Karpas-422 (cell line): ENCODE results near the gene DIDO1. TPM values are rescaled to one million over a fixed set of nuclear protein-coding genes. Genes with fewer than 3 reads are reported as not detected.

Experiments used
- DNase-seq: peaks from one replicate; pipeline ENCODE4 v3.0.0-alpha.2; 2015
- H2AFZ ChIP-seq: fragments of 200-600 bp; sonication (generic); 2 replicates; pipeline ENCODE4 v1.6.1; 2014; ENCODE audit warnings: antibody characterized with exemption, low read length, mixed read lengths
- H3K27ac ChIP-seq: fragments of 200-600 bp; sonication (generic); 2 replicates; pipeline ENCODE4 v1.5.1; 2014; ENCODE audit warnings: mild to moderate bottlenecking, low read length, moderate library complexity
- H3K27me3 ChIP-seq: fragments of 200-600 bp; sonication (generic); 2 replicates; pipeline ENCODE4 v1.6.1; 2014; ENCODE audit warnings: low read length, mixed read lengths
- H3K36me3 ChIP-seq: fragments of 200-600 bp; sonication (generic); 2 replicates; pipeline ENCODE4 v1.6.1; 2014; ENCODE audit warnings: low read length, mixed read lengths; ENCODE audit not compliant: insufficient read depth
- H3K4me1 ChIP-seq: fragments of 200-600 bp; sonication (generic); 2 replicates; pipeline ENCODE4 v1.6.1; 2014; ENCODE audit warnings: mild to moderate bottlenecking, low read length, mixed read lengths
- H3K4me2 ChIP-seq: fragments of 200-600 bp; sonication (generic); 2 replicates; pipeline ENCODE4 v1.6.1; 2014; ENCODE audit warnings: low read length, low read depth, mild to moderate bottlenecking; ENCODE audit not compliant: poor library complexity, severe bottlenecking
- H3K4me3 ChIP-seq: fragments of 200-600 bp; sonication (generic); 2 replicates; pipeline ENCODE4 v1.5.1; 2014; ENCODE audit warnings: mild to moderate bottlenecking, antibody characterized with exemption, low read length, mixed read lengths
- H3K79me2 ChIP-seq: fragments of 200-600 bp; sonication (generic); 2 replicates; pipeline ENCODE4 v1.6.1; 2014; ENCODE audit warnings: mild to moderate bottlenecking, low read length, mixed read lengths
- H3K9ac ChIP-seq: fragments of 200-600 bp; sonication (generic); 2 replicates; pipeline ENCODE4 v1.6.0; 2014; ENCODE audit warnings: low read length
- H3K9me2 ChIP-seq: fragments of 200-600 bp; sonication (generic), shearing (Covaris generic); replicated peaks from 2 replicates; pipeline ENCODE4 v1.6.0; 2014; ENCODE audit warnings: mild to moderate bottlenecking, low read length, moderate library complexity; ENCODE audit not compliant: insufficient read depth
- H3K9me3 ChIP-seq: fragments of 300-700, 200-600 bp; sonication (generic); 2 replicates; pipeline ENCODE4 v1.6.1; 2014; ENCODE audit warnings: low read length, mixed read lengths
- H4K20me1 ChIP-seq: fragments of 200-600 bp; sonication (generic); 2 replicates; pipeline ENCODE4 v1.6.1; 2014; ENCODE audit warnings: mild to moderate bottlenecking, antibody characterized with exemption, low read length, low read depth; ENCODE audit not compliant: insufficient read depth
- total RNA-seq: library from RNA; depleted of rRNA; stranded (reverse); fragments of >200 nt; shearing (Covaris generic); gene quantifications from 2 replicates; pipeline ENCODE4 v1.2.3, GENCODE V29; 2014; ENCODE audit warnings: low replicate concordance

The DIDO1 gene
- total RNA-seq, 1 experiment from 2014 or later, result 35.4 TPM

DNA sequence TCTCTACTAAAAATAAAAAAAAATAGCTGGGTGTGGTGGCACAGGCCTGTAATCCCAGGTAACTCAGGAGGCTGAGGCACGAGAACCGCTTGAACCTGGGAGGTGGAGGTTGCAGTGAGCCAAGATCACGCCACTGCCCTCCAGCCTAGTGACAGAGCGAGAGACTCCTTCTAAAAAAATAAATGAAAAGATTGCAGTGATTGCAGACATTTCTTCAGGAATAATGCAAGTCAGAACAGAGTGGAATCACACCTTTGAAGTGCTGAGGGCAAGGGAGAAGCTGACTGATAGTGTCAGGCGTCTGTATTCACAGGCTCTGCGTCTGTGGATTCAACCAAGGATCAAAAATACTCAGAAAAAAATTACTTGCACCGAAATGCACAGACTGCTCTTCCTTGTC is 62.1 kb downstream of the DIDO1 start:
- Histone ChIP-seq H2AFZ (no peak overlapping the region), H3K9me2 (no peaks in the 10 kb centered on the region)

GRCh38 chr20:62861726-62862336 is 64.5 kb downstream of the DIDO1 start, which contains the start of gene TCFL5:
Gene TCFL5, minus strand, starts transcription at chr20:62861822. Its CDS starts 152 bp downstream, at chr20:62861670.
- no peak within 1 kb of the TSS for H3K27ac ChIP-seq
- DNase-seq, result peak; percentile 95
- no peaks in the 10 kb centered on the region for H3K9me3 ChIP-seq
- peaks cover 24% of the 10 kb centered on the region for H3K79me2 ChIP-seq
- no peaks in the 10 kb centered on the region for H4K20me1 ChIP-seq
- peak within 1 kb of the TSS; percentile 40 for H3K4me2 ChIP-seq
- H3K4me3 ChIP-seq, result peak within 1 kb of the TSS; percentile 38; the same call in 1 of the 2 replicates
- H3K9me2 ChIP-seq, result no peaks in the 10 kb centered on the region
- no peaks in the 10 kb centered on the region for H3K27me3 ChIP-seq
- peaks cover 13% of the 10 kb centered on the region for H3K4me1 ChIP-seq
- no peak within 1 kb of the TSS for H2AFZ ChIP-seq
- peak within 1 kb of the TSS; percentile 61 for H3K9ac ChIP-seq
- H3K36me3 ChIP-seq, result peaks cover 5% of the 10 kb centered on the region; the same call in 1 of the 2 replicates

More for the DNA sequence above, 62.1 kb downstream of the DIDO1 start:
- Histone ChIP-seq H3K9ac (no peak overlapping the region), H3K36me3 (no peaks in the 10 kb centered on the region), H4K20me1 (no peaks in the 10 kb centered on the region), H3K4me1 (peaks cover 13% of the 10 kb centered on the region), H3K4me3 (no peak overlapping the region), H3K27ac (no peak overlapping the region), H3K79me2 (peaks cover 14% of the 10 kb centered on the region), H3K27me3 (no peaks in the 10 kb centered on the region), H3K9me3 (no peaks in the 10 kb centered on the region), H3K4me2 (no peak overlapping the region)
- no peak for DNase-seq

DNA sequence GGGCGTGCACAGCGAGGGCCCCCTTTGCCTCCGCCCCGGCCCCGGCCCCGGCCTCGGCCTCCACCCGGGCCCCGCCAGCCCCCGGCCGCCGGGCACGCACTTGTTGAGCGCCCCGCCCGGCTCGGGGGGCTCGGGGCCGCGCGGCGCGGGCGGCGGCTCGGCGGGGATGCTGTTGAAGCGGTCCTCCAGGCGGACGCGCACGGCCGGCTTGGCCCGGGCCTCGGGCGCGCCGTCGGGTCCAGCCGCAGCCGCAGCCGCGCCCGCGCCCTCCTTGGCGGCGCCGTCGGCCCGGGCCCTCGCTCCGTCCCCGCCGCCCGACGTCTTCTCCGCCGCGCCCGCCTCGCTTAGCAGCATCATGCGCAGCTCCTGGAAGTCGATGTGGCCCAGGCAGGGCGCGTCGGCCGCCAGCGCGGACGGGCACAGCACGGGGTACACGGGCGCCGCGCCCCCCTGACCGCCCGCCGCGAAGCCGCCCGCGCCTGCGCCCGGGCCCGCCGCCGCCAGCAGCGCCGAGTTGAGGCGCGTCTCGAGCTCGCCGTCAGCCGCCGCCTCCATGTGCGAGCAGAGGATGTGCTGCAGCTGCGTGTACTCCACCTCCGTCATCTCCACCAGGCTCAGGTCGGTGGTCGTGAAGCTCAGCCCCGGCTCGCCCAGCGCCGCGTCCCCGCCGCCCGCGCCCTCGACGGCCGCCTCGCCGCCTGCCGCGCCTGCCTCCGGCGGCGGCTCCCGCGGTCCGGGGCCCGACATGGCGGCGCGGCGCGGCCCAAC is 65.2 kb downstream of the DIDO1 start:
- Histone ChIP-seq H3K9ac (peak overlapping the region; percentile 61), H3K9me3 (no peaks in the 10 kb centered on the region), H3K79me2 (peaks cover 24% of the 10 kb centered on the region), H3K36me3 (peaks cover 8% of the 10 kb centered on the region; the same call in 1 of the 2 replicates), H3K4me2 (peak overlapping the region; percentile 40), H4K20me1 (no peaks in the 10 kb centered on the region), H3K4me1 (peaks cover 13% of the 10 kb centered on the region), H3K27ac (no peak overlapping the region), H2AFZ (no peak overlapping the region), H3K4me3 (peak overlapping the region; percentile 38; the same call in 1 of the 2 replicates), H3K9me2 (no peaks in the 10 kb centered on the region), H3K27me3 (no peaks in the 10 kb centered on the region)
- peak; percentile 54 for DNase-seq

DNA sequence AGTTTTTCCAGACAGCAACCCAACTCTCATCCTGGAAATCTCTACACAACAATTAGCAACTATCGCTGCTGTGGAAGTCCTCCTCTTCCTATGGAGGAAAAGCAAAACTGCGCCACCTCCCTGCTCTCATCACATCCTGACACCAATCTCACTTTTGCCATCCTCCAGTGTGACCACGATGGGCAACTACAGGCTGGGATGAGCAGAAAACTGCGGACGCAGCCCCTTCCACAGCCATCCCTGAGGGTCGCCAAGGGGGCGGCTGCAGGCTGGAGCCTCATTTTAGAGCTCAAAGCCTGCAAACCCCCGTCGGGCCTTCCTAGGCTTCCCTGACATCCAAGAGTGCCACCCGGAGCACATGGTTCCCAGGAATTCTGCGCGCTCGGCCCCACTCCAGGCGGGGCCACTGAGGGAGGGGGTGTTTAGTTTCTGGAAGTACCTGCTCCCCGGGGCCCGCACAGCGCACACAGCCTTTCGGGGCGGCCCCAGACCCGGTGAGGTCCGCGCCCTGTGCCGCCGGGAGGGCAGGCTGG is 65.8 kb downstream of the DIDO1 start:
- H3K9me3 ChIP-seq, result no peaks in the 10 kb centered on the region
- H3K4me3 ChIP-seq, result peak overlapping the region; percentile 21; the same call in 1 of the 2 replicates
- H4K20me1 ChIP-seq, result no peaks in the 10 kb centered on the region
- H3K79me2 ChIP-seq, result peaks cover 24% of the 10 kb centered on the region
- H3K27me3 ChIP-seq, result no peaks in the 10 kb centered on the region
- H2AFZ ChIP-seq, result no peak overlapping the region
- H3K36me3 ChIP-seq, result peaks cover 8% of the 10 kb centered on the region; the same call in 1 of the 2 replicates
- H3K4me2 ChIP-seq, result peak overlapping the region; percentile 40
- peaks cover 13% of the 10 kb centered on the region for H3K4me1 ChIP-seq
- no peaks in the 10 kb centered on the region for H3K9me2 ChIP-seq
- no peak overlapping the region for H3K27ac ChIP-seq
- DNase-seq, result no peak
- peak overlapping the region; percentile 42 for H3K9ac ChIP-seq

GRCh38 chr20:62859721-62860120 is 66.6 kb downstream of the DIDO1 start:
- no peak overlapping the region for H3K4me3 ChIP-seq

DNA sequence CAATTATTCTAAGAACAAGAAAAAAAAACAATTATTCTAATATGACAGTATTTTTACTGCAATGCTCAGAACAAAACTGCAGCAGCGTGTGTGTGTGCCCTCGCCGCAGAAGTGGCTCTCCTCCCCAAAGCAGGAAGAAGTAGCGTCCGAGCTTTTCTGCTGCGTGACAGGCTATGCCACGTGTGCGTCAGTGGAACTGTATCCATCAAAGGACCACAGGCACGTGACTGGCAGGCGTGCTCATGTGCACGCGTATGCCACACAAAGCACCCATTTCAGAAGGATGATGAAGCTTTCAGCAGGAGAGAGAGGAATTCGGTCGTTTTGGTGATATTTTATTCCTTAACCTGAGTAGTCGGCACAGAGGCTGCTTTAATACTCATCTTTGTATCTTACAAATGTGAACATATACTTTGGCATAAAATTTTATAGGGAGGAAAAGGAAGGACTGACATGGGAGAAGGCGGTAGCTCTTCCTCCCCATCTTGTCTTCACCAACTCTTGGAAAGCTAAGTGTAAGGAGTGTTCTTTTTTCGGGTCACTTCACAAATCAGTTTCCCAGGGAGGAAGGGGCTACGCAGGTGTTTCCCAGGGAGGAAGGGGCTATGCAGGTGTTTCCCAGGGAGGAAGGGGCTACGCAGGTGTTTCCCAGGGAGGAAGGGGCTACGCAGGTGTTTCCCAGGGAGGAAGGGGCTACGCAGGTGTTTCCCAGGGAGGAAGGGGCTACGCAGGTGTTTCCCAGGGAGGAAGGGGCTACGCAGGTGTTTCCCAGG is 68.1 kb downstream of the DIDO1 start:
- H3K4me3 ChIP-seq, result no peak overlapping the region
- peaks cover 11% of the 10 kb centered on the region; the same call in 1 of the 2 replicates for H3K36me3 ChIP-seq
- H3K9me3 ChIP-seq, result no peaks in the 10 kb centered on the region
- H3K4me1 ChIP-seq, result peaks cover 13% of the 10 kb centered on the region
- no peak overlapping the region for H3K4me2 ChIP-seq
- no peak overlapping the region for H3K9ac ChIP-seq
- no peak for DNase-seq
- H4K20me1 ChIP-seq, result no peaks in the 10 kb centered on the region
- H3K27ac ChIP-seq, result no peak overlapping the region
- H3K9me2 ChIP-seq, result no peaks in the 10 kb centered on the region
- H3K27me3 ChIP-seq, result no peaks in the 10 kb centered on the region
- peaks cover 24% of the 10 kb centered on the region for H3K79me2 ChIP-seq
- no peak overlapping the region for H2AFZ ChIP-seq

More at GRCh38 chr20:62859721-62860120, 66.6 kb downstream of the DIDO1 start:
- peak overlapping the region; percentile 42 for H3K9ac ChIP-seq
- H3K27ac ChIP-seq, result no peak overlapping the region
- peaks cover 24% of the 10 kb centered on the region for H3K79me2 ChIP-seq
- H3K9me3 ChIP-seq, result no peaks in the 10 kb centered on the region
- H3K4me2 ChIP-seq, result peak overlapping the region; percentile 40
- H3K27me3 ChIP-seq, result no peaks in the 10 kb centered on the region
- H3K36me3 ChIP-seq, result peaks cover 8% of the 10 kb centered on the region; the same call in 1 of the 2 replicates
- peaks cover 13% of the 10 kb centered on the region for H3K4me1 ChIP-seq
- H4K20me1 ChIP-seq, result no peaks in the 10 kb centered on the region
- DNase-seq, result no peak
- H2AFZ ChIP-seq, result no peak overlapping the region
- H3K9me2 ChIP-seq, result no peaks in the 10 kb centered on the region

DNA sequence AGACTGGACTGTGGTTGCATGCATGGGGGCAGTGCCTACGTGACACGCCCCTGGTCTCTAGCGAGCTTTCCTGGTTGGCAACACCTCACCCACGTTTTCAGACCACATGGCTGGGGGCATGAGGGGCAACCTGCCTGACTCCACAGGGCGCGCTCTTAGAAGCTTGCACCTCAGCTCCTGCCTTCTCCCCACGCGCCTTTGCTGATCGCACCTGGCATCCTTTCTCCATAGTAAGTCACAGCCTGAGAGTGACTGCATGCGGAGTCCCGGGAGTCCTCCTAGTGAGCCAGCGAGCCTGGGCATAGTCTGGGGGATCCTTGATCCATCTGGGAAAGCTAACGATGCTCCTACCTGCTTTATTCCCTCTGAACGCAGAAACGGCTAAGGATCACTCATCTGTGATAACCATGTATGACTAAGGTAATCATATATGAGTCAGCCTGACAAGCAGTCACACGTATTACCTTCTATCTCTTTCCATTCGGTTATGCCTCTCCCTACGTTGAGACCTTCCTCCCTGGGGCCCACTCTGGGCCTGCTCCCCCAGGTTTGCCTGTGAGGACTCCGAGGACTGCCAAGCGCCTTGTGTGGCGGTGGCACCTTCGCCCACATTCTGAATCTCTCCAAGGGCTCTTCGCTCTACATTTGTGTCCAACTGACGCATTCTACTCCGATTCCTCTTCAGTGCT is 69.2 kb downstream of the DIDO1 start:
- Histone ChIP-seq H3K4me3 (no peak overlapping the region), H4K20me1 (no peaks in the 10 kb centered on the region), H3K9me2 (no peaks in the 10 kb centered on the region), H3K9me3 (no peaks in the 10 kb centered on the region), H3K4me1 (peaks cover 12% of the 10 kb centered on the region), H3K27me3 (no peaks in the 10 kb centered on the region), H3K4me2 (no peak overlapping the region), H3K36me3 (peaks cover 16% of the 10 kb centered on the region; the same call in 1 of the 2 replicates), H3K27ac (no peak overlapping the region), H3K79me2 (peaks cover 24% of the 10 kb centered on the region), H3K9ac (no peak overlapping the region), H2AFZ (no peak overlapping the region)
- no peak for DNase-seq
